Ovary (tissue), 3 donors: Measurements from ENCODE around the gene GPC3.

Experiments
- CTCF ChIP-seq, 3 donors: fragments of 450-650 bp in 2 of 3; fragments of 200-600 bp in 1 of 3; IDR thresholded peaks; one replicate each; pipeline versions ENCODE4 v1.5.1 to v1.8.0; 2016 to 2022; ENCODE audit warnings: antibody characterized with exemption in 3 of 3, mild to moderate bottlenecking in 1 of 3
- EP300 ChIP-seq: sonication (generic); formaldehyde crosslinking; IDR thresholded peaks from one replicate; pipeline ENCODE4 v1.6.1; 2017; ENCODE audit warnings: antibody characterized with exemption
- POLR2A ChIP-seq: fragments of 450-650 bp; IDR thresholded peaks from one replicate; pipeline ENCODE4 v1.6.1; 2017; ENCODE audit warnings: antibody characterized with exemption, mild to moderate bottlenecking, moderate library complexity
- donor health status: DM: no; HTN: no; CAD: no.

DNA sequence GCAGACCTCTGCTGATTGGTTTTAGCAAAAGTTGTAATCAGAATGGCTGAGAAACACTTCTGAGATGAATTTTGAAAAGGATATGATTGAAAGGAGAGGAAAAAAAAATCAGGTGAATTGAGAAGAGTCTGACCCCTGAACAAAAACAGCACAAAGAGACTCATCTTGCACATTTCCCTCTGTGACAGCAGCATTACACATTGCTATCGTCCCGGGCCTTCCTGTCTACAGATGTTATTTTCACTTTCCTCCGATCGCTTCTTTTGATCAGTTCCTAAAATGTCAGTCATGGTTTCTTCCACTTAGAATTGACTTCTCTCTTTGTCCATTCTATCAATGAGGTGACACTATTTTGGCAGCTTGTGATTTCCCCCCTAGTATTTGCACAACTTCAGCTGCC, 262.6 kb downstream of the GPC3 start:
- TF ChIP-seq CTCF (IDR thresholded peaks at IDR 0.05) (no peak), POLR2A (no peak), EP300 (no peak)
